H1 (cell line): ENCODE results near the gene MRPL39. TPM values are rescaled to one million over a fixed set of nuclear protein-coding genes. Genes with fewer than 3 reads are reported as not detected.

Experiments
- CTCF ChIA-PET: fragments of 300-600 bp; sonication (Branson Sonifier 250); formaldehyde crosslinking; loops from one replicate; lab custom pipeline; 2021; ENCODE audit not compliant: partially characterized antibody; lab: Charles Lee
- POLR2A ChIA-PET: fragments of 300-600 bp; sonication (Branson Sonifier 250); formaldehyde crosslinking; loops from one replicate; lab custom pipeline; 2021; ENCODE audit warnings: inconsistent platforms; ENCODE audit not compliant: partially characterized antibody; lab: Charles Lee
- DNase-seq, 2 experiments: peaks; one replicate each; pipeline versions ENCODE4 v3.0.0 to v3.0.0-alpha.2; 2010 to 2022; ENCODE audit warnings: low spot score in 2 of 2, low read depth in 1 of 2, mixed read lengths in 1 of 2
- FAIRE-seq: peaks from 2 replicates; lab custom pipeline; 2011; peaks lifted over from hg19 to GRCh38; lab: Jason Lieb, UNC
- H2AFZ ChIP-seq: 2 replicates; pipeline ENCODE4 v1.8.1; 2012; ENCODE audit warnings: low read length, inconsistent platforms
- H2AK5ac ChIP-seq: 2 replicates; pipeline ENCODE4 v1.6.1; 2013; ENCODE audit warnings: low read depth, low read length
- H2BK120ac ChIP-seq: replicated peaks from 2 replicates; pipeline ENCODE3; 2013; ENCODE audit warnings: low read depth, low read length, inconsistent platforms
- H2BK12ac ChIP-seq: 2 replicates; pipeline ENCODE4 v1.6.1; 2013; ENCODE audit warnings: low read depth, low read length
- H2BK15ac ChIP-seq: 2 replicates; pipeline ENCODE4 v1.6.1; 2013; ENCODE audit warnings: low read length
- H2BK20ac ChIP-seq: 2 replicates; pipeline ENCODE4 v1.6.1; 2013; ENCODE audit warnings: low read length
- H2BK5ac ChIP-seq: 2 replicates; pipeline ENCODE4 v1.6.1; 2013; ENCODE audit warnings: low read depth, low read length
- H3K14ac ChIP-seq: 2 replicates; pipeline ENCODE4 v1.6.1; 2013; ENCODE audit warnings: inconsistent platforms; ENCODE audit not compliant: insufficient read length
- H3K18ac ChIP-seq: 2 replicates; pipeline ENCODE4 v1.6.1; 2013; ENCODE audit warnings: low read length; ENCODE audit errors: extremely low read depth
- H3K23ac ChIP-seq: 2 replicates; pipeline ENCODE4 v1.6.1; 2013; ENCODE audit warnings: inconsistent platforms; ENCODE audit not compliant: insufficient read length
- H3K23me2 ChIP-seq: 2 replicates; pipeline ENCODE4 v1.6.1; 2013; ENCODE audit warnings: low read depth, low read length
- H3K27ac ChIP-seq: 2 replicates; pipeline ENCODE4 v1.6.1; 2011; ENCODE audit warnings: low read depth, low read length, inconsistent platforms
- H3K27me3 ChIP-seq, 4 experiments: replicated peaks in 1 of 4; 1 replicate in 1 of 4; 2 replicates in 3 of 4; pipeline versions ENCODE4 v1.6.1 to v1.8.1; 2011 to 2013; ENCODE audit warnings: low read length in 3 of 4, mild to moderate bottlenecking in 3 of 4, inconsistent platforms in 2 of 4, mixed read lengths in 2 of 4, moderate library complexity in 1 of 4; ENCODE audit not compliant: control insufficient read depth in 3 of 4, insufficient read depth in 3 of 4; ENCODE audit errors: extremely low read depth in 1 of 4
- H3K36me3 ChIP-seq, 4 experiments: 2 replicates each; pipeline versions ENCODE4 v1.6.1 to v1.8.1; 2011 to 2013; ENCODE audit warnings: mild to moderate bottlenecking in 4 of 4, low read length in 3 of 4, moderate library complexity in 2 of 4, control low read depth in 1 of 4, inconsistent platforms in 1 of 4; ENCODE audit not compliant: insufficient read depth in 4 of 4, control insufficient read depth in 2 of 4
- H3K4ac ChIP-seq: replicated peaks from 2 replicates; pipeline ENCODE3; 2013; ENCODE audit warnings: low read length, low read depth, mixed read lengths, inconsistent platforms; ENCODE audit not compliant: insufficient read length
- H3K4me1 ChIP-seq, 4 experiments: replicated peaks in 1 of 4; 1 replicate in 1 of 4; 2 replicates in 3 of 4; pipeline versions ENCODE4 v1.6.1 to v1.8.1; 2011 to 2013; ENCODE audit warnings: low read length in 3 of 4, inconsistent platforms in 2 of 4, mixed read lengths in 1 of 4; ENCODE audit not compliant: insufficient read depth in 4 of 4, control insufficient read depth in 3 of 4
- H3K4me2 ChIP-seq, 2 experiments: 2 replicates each; pipeline versions ENCODE4 v1.6.1 to v1.8.1; 2011 to 2013; ENCODE audit warnings: low read depth in 2 of 2, low read length in 2 of 2, control low read depth in 1 of 2, inconsistent platforms in 1 of 2, mild to moderate bottlenecking in 1 of 2; ENCODE audit not compliant: insufficient read depth in 1 of 2
- H3K4me3 ChIP-seq, 4 experiments: fragments of 200-600, 300-600 bp in 1 of 4; sonication (generic), shearing (Covaris generic), sonication (Bioruptor Twin) in 1 of 4; 2 replicates each; pipeline versions ENCODE4 v1.5.1 to v1.8.1; 2011 to 2016; ENCODE audit warnings: low read length in 4 of 4, low read depth in 3 of 4, control low read depth in 2 of 4, inconsistent platforms in 2 of 4, mild to moderate bottlenecking in 2 of 4, mixed read lengths in 1 of 4, moderate library complexity in 1 of 4; ENCODE audit not compliant: insufficient read depth in 2 of 4; ENCODE audit errors: extremely low read depth in 1 of 4
- H3K56ac ChIP-seq: replicated peaks from 2 replicates; pipeline ENCODE3; 2013; ENCODE audit warnings: low read depth, mild to moderate bottlenecking, mixed read lengths, low read length, inconsistent platforms; ENCODE audit not compliant: insufficient read length
- H3K79me1 ChIP-seq: 2 replicates; pipeline ENCODE4 v1.6.1; 2013; ENCODE audit warnings: low read depth, low read length, control low read depth
- H3K79me2 ChIP-seq, 2 experiments: 2 replicates each; pipeline versions ENCODE4 v1.6.1 to v1.8.1; 2012 to 2013; ENCODE audit warnings: low read length in 2 of 2, mild to moderate bottlenecking in 2 of 2, inconsistent platforms in 1 of 2; ENCODE audit not compliant: insufficient read depth in 2 of 2, control insufficient read depth in 1 of 2
- H3K9ac ChIP-seq, 4 experiments: replicated peaks in 1 of 4; 1 replicate in 1 of 4; 2 replicates in 3 of 4; pipeline versions ENCODE4 v1.6.1 to v1.8.1; 2011 to 2013; ENCODE audit warnings: low read depth in 3 of 4, low read length in 3 of 4, control low read depth in 2 of 4, mild to moderate bottlenecking in 2 of 4, moderate library complexity in 2 of 4, inconsistent platforms in 1 of 4; ENCODE audit errors: extremely low read depth in 1 of 4
- H3K9me3 ChIP-seq, 2 experiments: 2 replicates each; pipeline versions ENCODE4 v1.6.1 to v1.8.1; 2012 to 2013; ENCODE audit warnings: mild to moderate bottlenecking in 2 of 2, moderate library complexity in 2 of 2, control low read depth in 1 of 2, inconsistent platforms in 1 of 2, low read depth in 1 of 2, low read length in 1 of 2, mixed read lengths in 1 of 2; ENCODE audit not compliant: insufficient read depth in 2 of 2
- H4K20me1 ChIP-seq, 2 experiments: replicated peaks in 1 of 2; 2 replicates each; pipeline versions ENCODE3 to v1.8.1; 2011 to 2013; ENCODE audit warnings: inconsistent platforms in 2 of 2, low read length in 2 of 2, mild to moderate bottlenecking in 1 of 2; ENCODE audit not compliant: insufficient read depth in 2 of 2, control insufficient read depth in 1 of 2
- H4K5ac ChIP-seq: 2 replicates; pipeline ENCODE4 v1.6.1; 2013; ENCODE audit warnings: low read length, low read depth, mixed read lengths, inconsistent platforms; ENCODE audit not compliant: insufficient read length
- H4K8ac ChIP-seq: 2 replicates; pipeline ENCODE4 v1.8.0; 2013; ENCODE audit warnings: mild to moderate bottlenecking, moderate library complexity, low read length, inconsistent platforms; ENCODE audit not compliant: insufficient read depth; ENCODE audit errors: extremely low read depth
- H4K91ac ChIP-seq: replicated peaks from 2 replicates; pipeline ENCODE3; 2013; ENCODE audit warnings: low read length, mixed read lengths, inconsistent platforms; ENCODE audit not compliant: insufficient read length
- CBX5 ChIP-seq: fragments of 300-800, 300-1000 bp; sonication (generic); IDR thresholded peaks from 2 replicates; pipeline ENCODE4 v1.7.1; 2016; ENCODE audit warnings: antibody characterized with exemption, low read length, low read depth
- CTCF ChIP-seq, 3 experiments: IDR thresholded peaks; 1 replicate in 2 of 3; 2 replicates in 1 of 3; pipeline versions ENCODE4 v1.5.1 to v1.6.1; 2011; ENCODE audit warnings: low read length in 3 of 3, mild to moderate bottlenecking in 3 of 3, inconsistent platforms in 2 of 3, low read depth in 1 of 3, moderate library complexity in 1 of 3; ENCODE audit not compliant: insufficient read depth in 1 of 3; ENCODE audit errors: control extremely low read depth in 1 of 3
- RBBP5 ChIP-seq: IDR thresholded peaks from 2 replicates; pipeline ENCODE4 v1.7.1; 2012; ENCODE audit warnings: low read depth, mild to moderate bottlenecking, inconsistent platforms, low read length, moderate library complexity, borderline replicate concordance
- TBP ChIP-seq: IDR thresholded peaks from 2 replicates; pipeline ENCODE4 v1.6.1; 2011; ENCODE audit warnings: low read depth, low read length, improper control_type of control experiment
- USF2 ChIP-seq: IDR thresholded peaks from 2 replicates; pipeline ENCODE4 v1.6.1; 2011; ENCODE audit warnings: low read length, improper control_type of control experiment
- WGBS, 2 experiments: shearing (Covaris generic) in 1 of 2; methylation state at CpG; one replicate each; pipeline versions ENCODE4 v1.1.6 to v1.1.7; 2013 to 2015; ENCODE audit warnings: low lambda C conversion rate in 2 of 2, mixed read lengths in 2 of 2, inconsistent platforms in 1 of 2, low coverage in 1 of 2, missing lambda C conversion rate in 1 of 2; ENCODE audit not compliant: insufficient replicate concordance in 2 of 2, insufficient coverage in 1 of 2, insufficient read length in 1 of 2; ENCODE audit errors: extremely low coverage in 1 of 2, missing lambda C conversion rate in 1 of 2; 5-methylcytosine and 5-hydroxymethylcytosine counted together
- polyA plus RNA-seq, 7 experiments: library from polyadenylated mRNA; depleted of rRNA in 3 of 7; stranded (reverse) in 5 of 7; unstranded in 2 of 7; fragments of >200 nt in 5 of 7; fragments of 200-250 nt in 2 of 7; gene quantifications; 1 replicate in 5 of 7; 2 replicates in 1 of 7; 4 replicates in 1 of 7; pipeline versions ENCODE4 v1.2.1 to v1.2.3, GENCODE V29; 2011 to 2013; ENCODE audit warnings: missing spikeins in 2 of 7, mixed read lengths in 2 of 7
- total RNA-seq: library from RNA; stranded (reverse); fragmentation: NEBNext Ultra II Directional; extraction: Animal tissue kit (Norgen Biotek cat#: 25700); gene quantifications from 2 replicates; pipeline ENCODE4 v1.2.1, GENCODE V29; 2021

The MRPL39 gene
- total and polyA plus RNA-seq, 2 of the 8 experiments (the other 6 are each of a cell fraction or from before 2014, with no cell fraction given) = 20.3 to 43.2 TPM

- Histone ChIP-seq H3K9ac (no peak overlapping the region), H3K18ac (no peak overlapping the region), H4K5ac (no peak overlapping the region), H2BK15ac (no peak overlapping the region), H3K23me2 (no peaks in the 10 kb centered on the region), H3K79me2 (no peaks in the 10 kb centered on the region), H3K14ac (no peak overlapping the region), H3K9me3 (no peaks in the 10 kb centered on the region), H4K20me1 (peaks cover 0 to 2% of the 10 kb centered on the region in 2 experiments), H4K8ac (no peak overlapping the region), H3K4me2 (no peak overlapping the region), H3K4me3 (no peak overlapping the region), H3K56ac (no peak overlapping the region), H2AK5ac (no peak overlapping the region), H3K36me3 (peaks cover 0 to 20% (median 12%) of the 10 kb centered on the region in 4 experiments; a peak in 5 of 8 replicates), H2BK12ac (no peak overlapping the region), H3K27me3 (no peaks in the 10 kb centered on the region), H3K4me1 (no peaks in the 10 kb centered on the region), H2BK20ac (no peak overlapping the region), H2AFZ (no peak overlapping the region), H2BK5ac (no peak overlapping the region), H3K23ac (no peak overlapping the region), H2BK120ac (no peak overlapping the region), H4K91ac (no peak overlapping the region), H3K4ac (no peak overlapping the region), H3K27ac (no peak overlapping the region), H3K79me1 (no peaks in the 10 kb centered on the region)
- 85% methylated on average over 7 of the region's 7 CpGs; no CpG with 5 or more reads in 1 of the 2 experiments for WGBS, 2 experiments
- no peak for FAIRE-seq
- DNase-seq = no peak
- CTCF ChIA-PET = interaction anchor here (0.7 kb wide), 1 partner anchor 1187 kb away, joined by 3 read pairs; no protein-coding TSS in a partner anchor
- POLR2A ChIA-PET = interaction anchor here (0.6 kb wide), 1 partner anchor 11 kb away, joined by 3 read pairs; no protein-coding TSS in a partner anchor
- TF ChIP-seq TBP (no peak), CTCF (IDR thresholded peaks at IDR 0.05; ENCODE audit: control extremely low read depth in 1 of 3, insufficient read depth in 1 of 3, low read depth in 1 of 3, low read length in 3 of 3) (no peak), USF2 (no peak), CBX5 (no peak), RBBP5 (no peak)
Observed at GRCh38 chr21:25584833-25585676, 22.2 kb downstream of the MRPL39 start.
